Endothelial cell of umbilical vein (primary cell): ENCODE results near the gene OR1E2. TPM values are rescaled to one million over a fixed set of nuclear protein-coding genes. Genes with fewer than 3 reads are reported as not detected.

Experiments used
- BruUV-seq: library from RNA; stranded (reverse); fragments of 400-500 nt; replicated peaks from 2 replicates; lab custom pipeline; 2021; lab: Mats Ljungman, UMichigan
- CTCF ChIA-PET: fragments of 300-600, 350-600 bp; sonication (Branson Sonifier 250); formaldehyde crosslinking; loops from one replicate; lab custom pipeline; 2021; ENCODE audit warnings: antibody characterized with exemption, inconsistent platforms; lab: Charles Lee
- POLR2A ChIA-PET: fragments of 300-600, 350-600 bp; sonication (Branson Sonifier 250); formaldehyde crosslinking; loops from one replicate; lab custom pipeline; 2021; ENCODE audit warnings: antibody characterized with exemption, inconsistent platforms; lab: Charles Lee
- DNase-seq: peaks from one replicate; pipeline ENCODE4 v3.0.0-alpha.2; 2011; ENCODE audit warnings: low read depth, low spot score
- FAIRE-seq: peaks from 2 replicates; lab custom pipeline; 2011; peaks lifted over from hg19 to GRCh38; lab: Jason Lieb, UNC
- H2AFZ ChIP-seq: 2 replicates; pipeline ENCODE4 v1.6.0; 2012; ENCODE audit warnings: low read depth, low read length, control low read depth, inconsistent platforms
- H3K27ac ChIP-seq: 2 replicates; pipeline ENCODE4 v1.5.1; 2011; ENCODE audit warnings: low read depth, mild to moderate bottlenecking, control low read depth, low read length, moderate library complexity; ENCODE audit not compliant: insufficient read depth
- H3K27me3 ChIP-seq, 2 experiments: 2 replicates each; pipeline versions ENCODE4 v1.6.0 to v1.6.1; 2011; ENCODE audit warnings: low read length in 2 of 2, mixed read lengths in 1 of 2; ENCODE audit not compliant: control insufficient read depth in 2 of 2, insufficient read depth in 2 of 2
- H3K36me3 ChIP-seq, 2 experiments: 2 replicates in 1 of 2; 3 replicates in 1 of 2; pipeline ENCODE4 v1.5.1; 2011; ENCODE audit warnings: low read length in 2 of 2, mild to moderate bottlenecking in 1 of 2, moderate library complexity in 1 of 2; ENCODE audit not compliant: control insufficient read depth in 2 of 2, insufficient read depth in 2 of 2; ENCODE audit errors: extremely low read depth in 1 of 2
- H3K4me1 ChIP-seq: 3 replicates; pipeline ENCODE4 v1.5.1; 2011; ENCODE audit warnings: mild to moderate bottlenecking, low read length; ENCODE audit not compliant: control insufficient read depth, insufficient read depth; ENCODE audit errors: extremely low read depth
- H3K4me2 ChIP-seq: 2 replicates; pipeline ENCODE4 v1.6.1; 2011; ENCODE audit warnings: low read length, control low read depth, mixed read lengths; ENCODE audit not compliant: insufficient read depth
- H3K4me3 ChIP-seq, 3 experiments: fragments of 200-600 bp in 1 of 3; sonication (generic), shearing (Covaris generic) in 1 of 3; replicated peaks in 1 of 3; 2 replicates each; pipeline ENCODE4 v1.5.1; 2011 to 2016; ENCODE audit warnings: control low read depth in 3 of 3, low read length in 3 of 3, mild to moderate bottlenecking in 2 of 3, inconsistent platforms in 1 of 3, low read depth in 1 of 3, moderate library complexity in 1 of 3; ENCODE audit not compliant: insufficient read depth in 1 of 3
- H3K79me2 ChIP-seq: 2 replicates; pipeline ENCODE4 v1.6.0; 2012; ENCODE audit warnings: low read length, inconsistent platforms; ENCODE audit not compliant: control insufficient read depth, insufficient read depth
- H3K9ac ChIP-seq: replicated peaks from 2 replicates; pipeline ENCODE3; 2011; ENCODE audit warnings: low read length, control low read depth; ENCODE audit not compliant: insufficient read depth; ENCODE audit errors: extremely low read depth
- H3K9me1 ChIP-seq: replicated peaks from 3 replicates; pipeline ENCODE4 v1.6.0; 2011; ENCODE audit warnings: mild to moderate bottlenecking, low read length; ENCODE audit not compliant: control insufficient read depth, insufficient read depth; ENCODE audit errors: extremely low read depth
- H3K9me3 ChIP-seq: replicated peaks from 2 replicates; pipeline ENCODE4 v1.5.1; 2012; ENCODE audit warnings: low read length, inconsistent platforms; ENCODE audit not compliant: control insufficient read depth, insufficient read depth
- H4K20me1 ChIP-seq: replicated peaks from 2 replicates; pipeline ENCODE3; 2011; ENCODE audit warnings: mild to moderate bottlenecking, low read length; ENCODE audit not compliant: control insufficient read depth, insufficient read depth; ENCODE audit errors: extremely low read depth
- EZH2 ChIP-seq: IDR thresholded peaks from 2 replicates; pipeline ENCODE4 v1.6.1; 2012; ENCODE audit warnings: borderline replicate concordance, low read depth, mild to moderate bottlenecking, moderate library complexity, low read length, inconsistent platforms; ENCODE audit not compliant: severe bottlenecking
- FOS ChIP-seq: IDR thresholded peaks from 2 replicates; pipeline ENCODE4 v1.6.1; 2011; ENCODE audit warnings: mild to moderate bottlenecking, low read length, moderate library complexity, borderline replicate concordance; ENCODE audit not compliant: insufficient read depth
- GATA2 ChIP-seq: IDR thresholded peaks from 2 replicates; pipeline ENCODE4 v1.7.0; 2011; ENCODE audit warnings: low read depth, mild to moderate bottlenecking, moderate library complexity, mixed read lengths, low read length; ENCODE audit not compliant: insufficient read length, insufficient read depth
- JUN ChIP-seq: IDR thresholded peaks from 2 replicates; pipeline ENCODE4 v1.6.1; 2011; ENCODE audit warnings: borderline replicate concordance, low read depth; ENCODE audit not compliant: insufficient read length, insufficient read depth
- MAX ChIP-seq: IDR thresholded peaks from 2 replicates; pipeline ENCODE4 v1.6.1; 2011; ENCODE audit not compliant: insufficient read depth, insufficient read length
- MYC ChIP-seq: IDR thresholded peaks from one replicate; pipeline ENCODE4 v1.6.1; 2011; ENCODE audit warnings: mild to moderate bottlenecking, low read depth, low read length
- POLR2A ChIP-seq: IDR thresholded peaks from 2 replicates; pipeline ENCODE4 v1.6.1; 2012; ENCODE audit warnings: low read depth, mild to moderate bottlenecking, control low read depth, low read length
- POLR2AphosphoS5 ChIP-seq: IDR thresholded peaks from 2 replicates; pipeline ENCODE4 v1.6.1; 2012; ENCODE audit warnings: low read depth, mild to moderate bottlenecking, control low read depth, low read length, moderate library complexity; ENCODE audit not compliant: insufficient read depth
- dilution Hi-C: fragments of 300-500 bp; cut with MboI; formaldehyde crosslinking; loops from one replicate; pipeline ENCODE4 v1.15.0; 2019; ENCODE audit warnings: low sequenced_read_pairs; ENCODE audit not compliant: extremely low pct_ligation_motif_present
- intact Hi-C: fragments of 100-400 bp; cut with micrococcal nuclease; formaldehyde crosslinking; loops from one replicate; pipeline ENCODE4 v1.10.0; 2022
- polyA plus RNA-seq, 4 experiments: library from polyadenylated mRNA; depleted of rRNA in 3 of 4; stranded (reverse) in 3 of 4; unstranded in 1 of 4; fragments of >200 nt; gene quantifications; 2 replicates each; pipeline versions ENCODE4 v1.2.1 to v1.2.3, GENCODE V29; 2011 to 2012; ENCODE audit warnings: missing spikeins in 1 of 4
- total RNA-seq: library from RNA; stranded (reverse); gene quantifications from 2 replicates; pipeline ENCODE4 v1.2.3, GENCODE V29; 2021
- TF ChIP-seq, protein P1 (sequence below), 2 donors: IDR thresholded peaks; 1 replicate in 1 of 2; 2 replicates in 1 of 2; pipeline ENCODE4 v1.5.1; 2011; ENCODE audit warnings: low read length in 2 of 2, mild to moderate bottlenecking in 2 of 2, moderate library complexity in 2 of 2, control low read depth in 1 of 2, inconsistent platforms in 1 of 2, low read depth in 1 of 2; ENCODE audit not compliant: insufficient read depth in 1 of 2; ENCODE audit errors: extremely low read depth in 1 of 2

The OR1E2 gene
- total and polyA plus RNA-seq, 2 donors (not counting 3 experiments of a cell fraction or from before 2014, with no cell fraction given), result not detected

DNA sequence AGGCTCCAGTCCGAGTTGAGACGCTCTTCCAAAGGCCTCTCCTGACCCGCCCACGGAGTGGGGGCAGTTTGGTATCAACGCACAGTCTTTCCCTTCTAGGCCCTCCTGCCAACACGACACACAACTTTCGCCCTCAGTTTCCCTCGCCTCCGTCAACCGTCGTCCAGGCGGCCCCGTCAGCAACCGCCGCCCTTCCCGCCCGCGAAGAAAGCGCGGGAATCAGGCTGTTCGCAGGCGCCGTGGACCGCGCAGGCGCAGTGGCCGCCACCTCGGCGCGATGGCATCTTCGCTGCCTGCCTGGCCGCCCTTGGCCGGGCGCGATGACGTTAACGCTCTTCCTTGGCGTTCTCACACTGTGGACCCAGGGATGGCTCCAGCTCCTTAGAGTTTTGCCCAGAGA, 38.0 kb upstream of the OR1E2 start, which contains the start of gene SPATA22:
TSS of gene SPATA22 (minus strand) at position 221 of the 400 bp plus-strand sequence. CDS start 2,494 bp downstream, outside the sequence.
- Histone ChIP-seq H3K79me2 (no peaks in the 10 kb centered on the region), H2AFZ (no peak within 1 kb of the TSS), H3K9me3 (no peaks in the 10 kb centered on the region), H3K4me1 (no peaks in the 10 kb centered on the region), H3K27me3 (no peaks in the 10 kb centered on the region), H3K9me1 (no peaks in the 10 kb centered on the region), H3K36me3 (no peaks in the 10 kb centered on the region), H3K4me2 (no peak within 1 kb of the TSS), H4K20me1 (no peaks in the 10 kb centered on the region), H3K4me3 (no peak within 1 kb of the TSS), H3K9ac (no peak within 1 kb of the TSS), H3K27ac (no peak within 1 kb of the TSS)
- TF ChIP-seq MYC (no peak), MAX (no peak), POLR2AphosphoS5 (no peak), JUN (no peak), FOS (no peak), POLR2A (no peak), GATA2 (no peak), EZH2 (no peak)
- TF ChIP-seq, protein P1, sequence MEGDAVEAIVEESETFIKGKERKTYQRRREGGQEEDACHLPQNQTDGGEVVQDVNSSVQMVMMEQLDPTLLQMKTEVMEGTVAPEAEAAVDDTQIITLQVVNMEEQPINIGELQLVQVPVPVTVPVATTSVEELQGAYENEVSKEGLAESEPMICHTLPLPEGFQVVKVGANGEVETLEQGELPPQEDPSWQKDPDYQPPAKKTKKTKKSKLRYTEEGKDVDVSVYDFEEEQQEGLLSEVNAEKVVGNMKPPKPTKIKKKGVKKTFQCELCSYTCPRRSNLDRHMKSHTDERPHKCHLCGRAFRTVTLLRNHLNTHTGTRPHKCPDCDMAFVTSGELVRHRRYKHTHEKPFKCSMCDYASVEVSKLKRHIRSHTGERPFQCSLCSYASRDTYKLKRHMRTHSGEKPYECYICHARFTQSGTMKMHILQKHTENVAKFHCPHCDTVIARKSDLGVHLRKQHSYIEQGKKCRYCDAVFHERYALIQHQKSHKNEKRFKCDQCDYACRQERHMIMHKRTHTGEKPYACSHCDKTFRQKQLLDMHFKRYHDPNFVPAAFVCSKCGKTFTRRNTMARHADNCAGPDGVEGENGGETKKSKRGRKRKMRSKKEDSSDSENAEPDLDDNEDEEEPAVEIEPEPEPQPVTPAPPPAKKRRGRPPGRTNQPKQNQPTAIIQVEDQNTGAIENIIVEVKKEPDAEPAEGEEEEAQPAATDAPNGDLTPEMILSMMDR (IDR thresholded peaks at IDR 0.05; ENCODE audit: extremely low read depth in 1 of 2, insufficient read depth in 1 of 2, low read depth in 1 of 2, low read length in 2 of 2), result no peak
- dilution Hi-C loops (no loop called here), intact Hi-C loops (no loop called here)
- BruUV-seq, result no TSS peak
- no peak for FAIRE-seq
- POLR2A ChIA-PET, result no interaction called here
- no peak for DNase-seq
- CTCF ChIA-PET, result no interaction called here
